Fibroblast of skin of right quadriceps (primary cell): ENCODE results near the gene CHTF8.

Source experiments
- DNase-seq: peaks from one replicate; pipeline ENCODE4 v3.0.0-alpha.2; 2013

Gene CHTF8

GRCh38 chr16:69112285-69113129, 19.9 kb downstream of the CHTF8 start:
- peak; percentile 15 for DNase-seq

GRCh38 chr16:69111876-69112230, 20.5 kb downstream of the CHTF8 start:
- no peak for DNase-seq

GRCh38 chr16:69111216-69111875, 21.0 kb downstream of the CHTF8 start:
- DNase-seq: no peak

GRCh38 chr16:69110406-69110805, 22.0 kb downstream of the CHTF8 start:
- no peak for DNase-seq

GRCh38 chr16:69109486-69110270, 22.7 kb downstream of the CHTF8 start:
- DNase-seq: no peak

- no peak for DNase-seq
These were observed 23.5 kb downstream of the CHTF8 start for GRCh38 chr16:69108905-69109252.

GRCh38 chr16:69108064-69108904, 24.1 kb downstream of the CHTF8 start:
- DNase-seq: no peak

GRCh38 chr16:69107316-69107962, 24.9 kb downstream of the CHTF8 start:
- no peak for DNase-seq

GRCh38 chr16:69106491-69107315, 25.7 kb downstream of the CHTF8 start:
- no peak for DNase-seq

GRCh38 chr16:69105501-69106361, 26.7 kb downstream of the CHTF8 start, which contains the start of gene HAS3:
HAS3 (plus strand) TSS chr16:69105653; CDS start chr16:69109396, 3,743 bp downstream.
- DNase-seq: peak; percentile 57

GRCh38 chr16:69100071-69100691, 32.2 kb downstream of the CHTF8 start:
- DNase-seq: no peak

- no peak for DNase-seq
These were observed 37.2 kb downstream of the CHTF8 start for GRCh38 chr16:69095193-69095592.

- no peak for DNase-seq
These were observed 37.9 kb downstream of the CHTF8 start for GRCh38 chr16:69094501-69094900.

- DNase-seq: no peak
These were observed 38.4 kb downstream of the CHTF8 start for GRCh38 chr16:69093974-69094373.

GRCh38 chr16:69089091-69089910, 43.1 kb downstream of the CHTF8 start:
- peak; percentile 33 for DNase-seq

- DNase-seq: no peak
These were observed 43.7 kb downstream of the CHTF8 start for GRCh38 chr16:69088684-69089083.

- no peak for DNase-seq
These were observed 45.2 kb downstream of the CHTF8 start for GRCh38 chr16:69087161-69087581.

GRCh38 chr16:69085032-69085695, 47.2 kb downstream of the CHTF8 start:
- DNase-seq: no peak
